Activated B cell treated with CpG ODN at 0.5 μM for 24 hours (primary cell): ENCODE data around the gene RANBP17. TPM values are rescaled to one million over a fixed set of nuclear protein-coding genes. Genes with fewer than 3 reads are reported as not detected.
"Not testable (repeated sequence)": the region's sequence is repeated elsewhere in the genome, so short reads cannot be mapped to it uniquely, and the experiment has no call there.

Experiments used
- ATAC-seq: fragments of 200-7000 bp; cut with Tn5 transposase; one replicate; pipeline ENCODE4 v1.10.0; 2021; ENCODE audit warnings: low read depth, mild to moderate bottlenecking, moderate library complexity
- CTCF ChIA-PET: fragments of 350-600 bp; sonication (Branson Sonifier 250); formaldehyde crosslinking; loops from one replicate; lab custom pipeline; 2021; ENCODE audit warnings: antibody characterized with exemption; lab: Charles Lee
- POLR2A ChIA-PET: fragments of 350-600 bp; sonication (Branson Sonifier 250); formaldehyde crosslinking; loops from one replicate; lab custom pipeline; 2021; ENCODE audit warnings: antibody characterized with exemption; lab: Charles Lee
- DNase-seq: peaks from one replicate; pipeline ENCODE4 v3.0.0; 2022
- H3K27ac Mint-ChIP-seq: one replicate; pipeline ENCODE4 v1.8.0; 2020; ENCODE audit warnings: mixed read lengths
- H3K27me3 Mint-ChIP-seq: one replicate; pipeline ENCODE4 v1.8.0; 2021; ENCODE audit warnings: mixed read lengths
- H3K36me3 Mint-ChIP-seq: one replicate; pipeline ENCODE4 v1.8.0; 2021; ENCODE audit warnings: low read depth, mixed read lengths
- H3K4me1 Mint-ChIP-seq: one replicate; pipeline ENCODE4 v1.8.0; 2021; ENCODE audit warnings: mixed read lengths
- H3K4me3 Mint-ChIP-seq: one replicate; pipeline ENCODE4 v1.8.0; 2020; ENCODE audit warnings: mild to moderate bottlenecking, mixed read lengths
- H3K9me3 Mint-ChIP-seq: one replicate; pipeline ENCODE4 v1.8.0; 2020; ENCODE audit warnings: mixed read lengths
- CTCF ChIP-seq: fragments of 200-600 bp; IDR thresholded peaks from one replicate; pipeline ENCODE4 v1.8.0; 2022; ENCODE audit warnings: antibody characterized with exemption, mild to moderate bottlenecking
- intact Hi-C: fragments of 100-400 bp; cut with micrococcal nuclease; formaldehyde crosslinking; loops from one replicate; pipeline ENCODE4 v1.15.1; 2024
- total RNA-seq: library from RNA; stranded (reverse); gene quantifications from 2 replicates; pipeline ENCODE4 v1.2.3, GENCODE V29; 2022

RANBP17 gene
- total RNA-seq, 1 donor from 2014 or later, result not detected

DNA sequence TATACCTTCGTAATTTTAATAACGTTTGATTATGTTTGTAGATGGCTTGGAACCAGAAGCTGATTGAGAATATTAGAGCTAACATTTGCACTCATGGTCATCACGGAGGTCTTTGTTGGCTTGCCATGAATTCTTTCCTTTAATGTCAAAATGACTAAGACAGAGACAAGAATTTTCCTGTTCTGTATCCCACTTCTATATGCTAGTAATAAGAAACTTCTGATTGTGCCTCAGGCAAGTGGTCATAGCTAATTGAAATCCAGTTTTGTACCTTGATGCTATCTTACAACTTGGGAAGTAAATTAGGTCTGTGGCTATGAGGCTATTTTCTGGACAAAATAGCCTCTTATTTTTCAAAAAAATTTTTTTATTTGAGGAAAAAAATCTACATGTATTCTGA, 167.6 kb downstream of the RANBP17 start:
- H3K27ac Mint-ChIP-seq, result no peak overlapping the region
- no peaks in the 10 kb centered on the region for H3K4me1 Mint-ChIP-seq
- H3K4me3 Mint-ChIP-seq, result no peak overlapping the region
- TF ChIP-seq CTCF, result no peak
- DNase-seq, result no peak
- intact Hi-C loops, result no loop called here
- no peak for ATAC-seq
- CTCF ChIA-PET, result no interaction called here
- no peaks in the 10 kb centered on the region for H3K9me3 Mint-ChIP-seq
- POLR2A ChIA-PET, result no interaction called here
- no peaks in the 10 kb centered on the region for H3K36me3 Mint-ChIP-seq
- H3K27me3 Mint-ChIP-seq, result no peaks in the 10 kb centered on the region

GRCh38 chr5:171031977-171032376, 170.2 kb downstream of the RANBP17 start:
- DNase-seq (no peak), ATAC-seq (no peak)
- no peaks in the 10 kb centered on the region for H3K4me1 Mint-ChIP-seq
- ChIA-PET POLR2A (no interaction called here), CTCF (no interaction called here)
- H3K9me3 Mint-ChIP-seq, result no peaks in the 10 kb centered on the region
- no peak for TF ChIP-seq CTCF
- H3K4me3 Mint-ChIP-seq, result no peak overlapping the region
- no peaks in the 10 kb centered on the region for H3K27me3 Mint-ChIP-seq
- intact Hi-C loops, result no loop called here
- no peak overlapping the region for H3K27ac Mint-ChIP-seq
- H3K36me3 Mint-ChIP-seq, result no peaks in the 10 kb centered on the region

- no peak for ATAC-seq
These were observed 170.7 kb downstream of the RANBP17 start for GRCh38 chr5:171032435-171032973.

GRCh38 chr5:171041893-171042292, 180.1 kb downstream of the RANBP17 start:
- ATAC-seq, H3K9me3 Mint-ChIP-seq, H3K4me3 Mint-ChIP-seq, DNase-seq, H3K4me1 Mint-ChIP-seq, POLR2A ChIA-PET, H3K27ac Mint-ChIP-seq, H3K36me3 Mint-ChIP-seq, intact Hi-C loops, CTCF ChIA-PET, H3K27me3 Mint-ChIP-seq: not testable (repeated sequence)

More at GRCh38 chr5:171032435-171032973, 170.7 kb downstream of the RANBP17 start:
- CTCF ChIA-PET, result no interaction called here
- H3K4me3 Mint-ChIP-seq, result no peak overlapping the region
- TF ChIP-seq CTCF, result no peak
- POLR2A ChIA-PET, result no interaction called here
- no peak overlapping the region for H3K27ac Mint-ChIP-seq
- intact Hi-C loops, result no loop called here
- no peaks in the 10 kb centered on the region for H3K9me3 Mint-ChIP-seq
- no peaks in the 10 kb centered on the region for H3K4me1 Mint-ChIP-seq
- no peaks in the 10 kb centered on the region for H3K36me3 Mint-ChIP-seq
- DNase-seq, result no peak
- no peaks in the 10 kb centered on the region for H3K27me3 Mint-ChIP-seq

GRCh38 chr5:171050916-171051315, 189.1 kb downstream of the RANBP17 start:
- intact Hi-C loops, result no loop called here
- DNase-seq (no peak), ATAC-seq (no peak)
- ChIA-PET POLR2A (no interaction called here), CTCF (no interaction called here)
- Mint-ChIP-seq H3K36me3 (no peaks in the 10 kb centered on the region), H3K27ac (no peak overlapping the region), H3K4me1 (no peaks in the 10 kb centered on the region), H3K4me3 (no peak overlapping the region), H3K9me3 (peaks cover 8% of the 10 kb centered on the region), H3K27me3 (no peaks in the 10 kb centered on the region)
- no peak for TF ChIP-seq CTCF

- ChIA-PET CTCF (no interaction called here), POLR2A (no interaction called here)
- Mint-ChIP-seq H3K36me3 (no peaks in the 10 kb centered on the region), H3K9me3 (peaks cover 14% of the 10 kb centered on the region), H3K4me3 (no peak overlapping the region), H3K27me3 (no peaks in the 10 kb centered on the region), H3K27ac (no peak overlapping the region), H3K4me1 (no peaks in the 10 kb centered on the region)
- DNase-seq (no peak), ATAC-seq (no peak)
- intact Hi-C loops, result no loop called here
- TF ChIP-seq CTCF, result no peak
These were observed 194.1 kb downstream of the RANBP17 start for GRCh38 chr5:171055875-171056454.
